Upper lobe of left lung (tissue), 4 donors: Measurements from ENCODE around the gene PHF21B.

Experiments used
- POLR2A ChIP-seq, 4 donors: fragments of 450-650 bp; IDR thresholded peaks; one replicate each; pipeline ENCODE4 v1.5.1; 2016 to 2017; ENCODE audit warnings: antibody characterized with exemption in 4 of 4, mild to moderate bottlenecking in 2 of 4
- POLR2AphosphoS5 ChIP-seq, 2 donors: sonication (generic); formaldehyde crosslinking; IDR thresholded peaks; one replicate each; pipeline ENCODE4 v1.5.1; 2017; ENCODE audit warnings: antibody characterized with exemption in 2 of 2
- TF ChIP-seq, protein P1 (sequence below), 6 experiments: fragments of 450-650 bp in 4 of 6; fragments of 200-600 bp in 2 of 6; sonication (generic) in 2 of 6; IDR thresholded peaks; one replicate each; pipeline ENCODE4 v1.5.1; 2016 to 2019; ENCODE audit warnings: antibody characterized with exemption in 6 of 6

- TF ChIP-seq, protein P1, sequence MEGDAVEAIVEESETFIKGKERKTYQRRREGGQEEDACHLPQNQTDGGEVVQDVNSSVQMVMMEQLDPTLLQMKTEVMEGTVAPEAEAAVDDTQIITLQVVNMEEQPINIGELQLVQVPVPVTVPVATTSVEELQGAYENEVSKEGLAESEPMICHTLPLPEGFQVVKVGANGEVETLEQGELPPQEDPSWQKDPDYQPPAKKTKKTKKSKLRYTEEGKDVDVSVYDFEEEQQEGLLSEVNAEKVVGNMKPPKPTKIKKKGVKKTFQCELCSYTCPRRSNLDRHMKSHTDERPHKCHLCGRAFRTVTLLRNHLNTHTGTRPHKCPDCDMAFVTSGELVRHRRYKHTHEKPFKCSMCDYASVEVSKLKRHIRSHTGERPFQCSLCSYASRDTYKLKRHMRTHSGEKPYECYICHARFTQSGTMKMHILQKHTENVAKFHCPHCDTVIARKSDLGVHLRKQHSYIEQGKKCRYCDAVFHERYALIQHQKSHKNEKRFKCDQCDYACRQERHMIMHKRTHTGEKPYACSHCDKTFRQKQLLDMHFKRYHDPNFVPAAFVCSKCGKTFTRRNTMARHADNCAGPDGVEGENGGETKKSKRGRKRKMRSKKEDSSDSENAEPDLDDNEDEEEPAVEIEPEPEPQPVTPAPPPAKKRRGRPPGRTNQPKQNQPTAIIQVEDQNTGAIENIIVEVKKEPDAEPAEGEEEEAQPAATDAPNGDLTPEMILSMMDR (IDR thresholded peaks at IDR 0.05) = no peak
- no peak for TF ChIP-seq POLR2A (IDR thresholded peaks at IDR 0.05)
- no peak for TF ChIP-seq POLR2AphosphoS5 (IDR thresholded peaks at IDR 0.05)
Observed at GRCh38 chr22:44831885-44832284, 177.9 kb downstream of the PHF21B start.
